ENCODE measurements around the gene FAM3B. TPM values are rescaled to one million over a fixed set of nuclear protein-coding genes. Genes with fewer than 3 reads are reported as not detected.

Gene FAM3B
- total and polyA plus RNA-seq, 9 of the 15 experiments (the other 6 are each of a cell fraction or from before 2014, with no cell fraction given), result 0.04 to 0.18 (median 0.12) TPM; not detected in 5

- no peak overlapping the region for H3K4me3 ChIP-seq
- H3K4me1 ChIP-seq (replicated peaks in 1 of 2; ENCODE audit: control insufficient read depth in 2 of 2, insufficient read depth in 2 of 2, low read length in 2 of 2), result no peaks in the 10 kb centered on the region
- no peak for DNase-seq (ENCODE audit: extremely low read depth in 1 of 4, low spot score in 3 of 4)
- ChIA-PET POLR2A (interaction anchor here (1.3 kb wide), 1 partner anchor 9 kb away, joined by 3 read pairs; no protein-coding TSS in a partner anchor), CTCF (ENCODE audit: low intra/inter-chr PET ratio) (no interaction called here)
- H3K27ac ChIP-seq (ENCODE audit: extremely low read depth, low read depth, low read length), result no peak overlapping the region
- H3K4me2 ChIP-seq (ENCODE audit: insufficient read depth, low read length), result no peak overlapping the region
- ATAC-seq, result no peak; the same call in 2 of the 3 replicates
- no peak overlapping the region for H3K9ac ChIP-seq (ENCODE audit: insufficient read depth in 1 of 2, low read depth in 2 of 2, low read length in 2 of 2)
- H3K79me2 ChIP-seq (ENCODE audit: control insufficient read depth, insufficient read depth, low read length), result no peaks in the 10 kb centered on the region
- H3K36me3 ChIP-seq (ENCODE audit: control insufficient read depth, insufficient read depth, low read length), result no peaks in the 10 kb centered on the region
- TF ChIP-seq PCBP1 (IDR thresholded peaks at IDR 0.05; ENCODE audit: low read depth, low read length, poor library complexity, severe bottlenecking) (no peak), HMGN3 (IDR thresholded peaks at IDR 0.05; ENCODE audit: borderline replicate concordance, extremely low read depth, insufficient read length, low read depth, low read length) (no peak), POLR3G (IDR thresholded peaks at IDR 0.05; ENCODE audit: extremely low read depth, insufficient read length, insufficient replicate concordance) (no peak), ARID2 (IDR thresholded peaks at IDR 0.05) (no peak), ZNF408 (CRISPR knock-in tag; IDR thresholded peaks at IDR 0.05; ENCODE audit: low read depth) (no peak), NR2F6 (CRISPR knock-in tag; IDR thresholded peaks at IDR 0.05) (no peak), ZBTB17 (CRISPR knock-in tag; IDR thresholded peaks at IDR 0.05) (no peak), HDAC6 (IDR thresholded peaks at IDR 0.05; ENCODE audit: low read depth, low read length) (no peak), PHF20 (IDR thresholded peaks at IDR 0.05; ENCODE audit: partially characterized antibody) (no peak)
- WGBS (ENCODE audit: insufficient coverage, low coverage, missing lambda C conversion rate), result 0% methylated on average over 10 of the region's 10 CpGs
- in situ Hi-C loops (cut with MboI), result no loop called here
- no peaks in the 10 kb centered on the region for H3K9me3 ChIP-seq (replicated peaks; ENCODE audit: control insufficient read depth, insufficient read depth, low read depth, low read length)
- intact Hi-C loops (cut with micrococcal nuclease), result no loop called here
- H3K27me3 ChIP-seq (ENCODE audit: control insufficient read depth in 2 of 2, insufficient read depth in 2 of 2, low read length in 2 of 2), result peaks cover 17 to 38% of the 10 kb centered on the region in 2 experiments; a peak in 3 of 5 replicates
- BruUV-seq (replicated peaks), result no TSS peak
- FAIRE-seq, result no peak
- no peaks in the 10 kb centered on the region for H3K9me1 ChIP-seq (ENCODE audit: control insufficient read depth, insufficient read depth, low read length)
- H2AFZ ChIP-seq (ENCODE audit: low read depth, low read length), result no peak overlapping the region
- H4K20me1 ChIP-seq (replicated peaks; ENCODE audit: control insufficient read depth, insufficient read depth, low read length), result no peaks in the 10 kb centered on the region
Observed at GRCh38 chr21:41402796-41403195, 86.2 kb downstream of the FAM3B start.
